Peyer's patch (tissue), 4 donors: ENCODE measurements around the gene OR2T2.

Experiments
- CTCF ChIP-seq, 6 experiments: fragments of 450-650 bp in 4 of 6; fragments of 200-600 bp in 2 of 6; sonication (generic) in 1 of 6; IDR thresholded peaks; one replicate each; pipeline ENCODE4 v1.5.1; 2017 to 2019; ENCODE audit warnings: antibody characterized with exemption in 6 of 6, mild to moderate bottlenecking in 3 of 6, moderate library complexity in 1 of 6
- POLR2A ChIP-seq, 2 donors: fragments of 450-650 bp; IDR thresholded peaks; one replicate each; pipeline ENCODE4 v1.5.1; 2017; ENCODE audit warnings: antibody characterized with exemption in 2 of 2, mild to moderate bottlenecking in 2 of 2, moderate library complexity in 2 of 2

DNA sequence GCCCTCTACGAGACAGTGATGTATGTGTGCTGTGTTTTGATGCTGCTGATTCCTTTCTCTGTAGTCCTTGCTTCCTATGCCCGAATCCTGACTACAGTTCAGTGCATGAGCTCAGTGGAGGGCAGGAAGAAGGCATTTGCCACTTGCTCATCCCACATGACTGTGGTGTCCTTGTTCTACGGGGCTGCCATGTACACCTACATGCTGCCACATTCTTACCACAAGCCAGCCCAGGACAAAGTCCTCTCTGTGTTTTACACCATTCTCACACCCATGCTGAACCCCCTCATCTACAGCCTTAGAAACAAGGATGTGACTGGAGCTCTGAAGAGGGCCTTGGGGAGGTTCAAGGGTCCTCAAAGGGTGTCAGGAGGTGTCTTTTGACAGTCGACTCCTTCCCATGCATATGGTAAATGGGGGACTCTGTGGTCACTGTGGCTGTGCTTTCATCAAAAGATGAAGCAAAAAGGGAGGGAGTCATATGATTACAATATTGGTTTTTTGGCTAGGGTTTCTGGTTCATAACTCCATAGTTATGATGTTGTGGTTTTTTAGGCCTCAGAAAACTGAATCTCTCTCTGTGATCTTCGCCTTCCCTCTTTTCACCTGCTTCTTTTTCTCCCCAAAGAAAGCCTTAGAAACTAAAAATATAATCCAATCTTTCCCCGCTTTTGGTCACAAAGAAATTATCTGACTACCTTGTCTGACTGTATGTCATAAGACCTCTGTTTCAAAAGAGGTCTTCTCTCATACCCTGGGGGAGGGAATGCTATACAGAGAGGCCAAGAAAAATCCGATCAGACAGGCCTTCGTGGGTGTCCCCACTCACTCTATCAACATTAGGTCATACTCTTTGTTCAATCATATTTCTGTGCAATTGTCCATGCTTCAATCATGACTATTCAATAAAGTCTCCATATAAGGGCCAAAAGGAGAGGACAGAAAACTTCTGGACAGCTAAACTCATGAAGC is 38.4 kb upstream of the OR2T2 start:
- TF ChIP-seq CTCF (IDR thresholded peaks at IDR 0.05) (no peak), POLR2A (IDR thresholded peaks at IDR 0.05) (no peak)
